ENCODE data around the gene CTDNEP1.
A peak's percentile ranks its signal among the peaks of the same experiment; 100 is the strongest.

CTDNEP1 gene

DNA sequence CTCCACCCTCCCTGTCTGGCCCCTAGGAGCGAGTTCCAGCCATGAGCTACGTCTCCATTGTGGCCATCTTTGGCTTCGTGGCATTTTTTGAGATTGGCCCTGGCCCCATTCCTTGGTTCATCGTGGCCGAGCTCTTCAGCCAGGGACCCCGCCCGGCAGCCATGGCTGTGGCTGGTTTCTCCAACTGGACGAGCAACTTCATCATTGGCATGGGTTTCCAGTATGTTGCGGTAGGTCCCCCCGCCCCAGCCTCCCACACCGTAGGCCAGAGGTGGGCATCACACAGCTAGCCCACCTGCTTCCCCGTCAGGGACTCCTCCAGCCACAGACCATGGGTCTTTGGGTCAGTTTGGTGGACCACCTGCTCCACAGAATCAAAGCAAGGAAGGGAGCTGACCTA lies 34.1 kb upstream of the CTDNEP1 start:
- Histone ChIP-seq H3K27me3 (ENCODE audit: control insufficient read depth, insufficient read depth, low read length) (no peaks in the 10 kb centered on the region), H3K4me1 (ENCODE audit: control insufficient read depth, insufficient read depth, low read length) (peaks cover 14% of the 10 kb centered on the region), H3K9ac (ENCODE audit: low read length) (no peak overlapping the region), H3K36me3 (ENCODE audit: control insufficient read depth, insufficient read depth, low read length) (peaks cover 8% of the 10 kb centered on the region), H3K4me3 (ENCODE audit: low read length) (no peak overlapping the region), H3K27ac (ENCODE audit: low read depth, low read length) (no peak overlapping the region)

DNA sequence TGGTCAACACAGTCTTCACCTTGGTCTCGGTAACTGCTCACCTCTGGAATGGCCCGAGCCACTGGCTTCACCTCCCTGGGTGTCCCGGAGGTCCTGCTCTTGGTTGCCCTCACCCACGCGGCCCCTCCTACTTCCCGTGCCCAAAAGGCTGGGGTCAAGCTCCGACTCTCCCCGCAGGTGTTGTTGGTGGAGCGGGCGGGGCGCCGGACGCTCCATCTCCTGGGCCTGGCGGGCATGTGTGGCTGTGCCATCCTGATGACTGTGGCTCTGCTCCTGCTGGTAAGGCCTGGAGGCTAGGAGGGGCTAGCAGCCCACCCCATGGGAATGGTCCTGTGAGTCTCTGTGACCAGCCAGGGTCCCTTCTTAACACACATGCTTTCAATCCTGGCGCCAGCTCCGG lies 33.4 kb upstream of the CTDNEP1 start:
- peaks cover 8% of the 10 kb centered on the region for H3K36me3 ChIP-seq (ENCODE audit: control insufficient read depth, insufficient read depth, low read length)
- no peak overlapping the region for H3K4me3 ChIP-seq (ENCODE audit: low read length)
- peaks cover 15% of the 10 kb centered on the region for H3K4me1 ChIP-seq (ENCODE audit: control insufficient read depth, insufficient read depth, low read length)
- no peak overlapping the region for H3K9ac ChIP-seq (ENCODE audit: low read length)
- H3K27me3 ChIP-seq (ENCODE audit: control insufficient read depth, insufficient read depth, low read length) = no peaks in the 10 kb centered on the region
- H3K27ac ChIP-seq (ENCODE audit: low read depth, low read length) = no peak overlapping the region

DNA sequence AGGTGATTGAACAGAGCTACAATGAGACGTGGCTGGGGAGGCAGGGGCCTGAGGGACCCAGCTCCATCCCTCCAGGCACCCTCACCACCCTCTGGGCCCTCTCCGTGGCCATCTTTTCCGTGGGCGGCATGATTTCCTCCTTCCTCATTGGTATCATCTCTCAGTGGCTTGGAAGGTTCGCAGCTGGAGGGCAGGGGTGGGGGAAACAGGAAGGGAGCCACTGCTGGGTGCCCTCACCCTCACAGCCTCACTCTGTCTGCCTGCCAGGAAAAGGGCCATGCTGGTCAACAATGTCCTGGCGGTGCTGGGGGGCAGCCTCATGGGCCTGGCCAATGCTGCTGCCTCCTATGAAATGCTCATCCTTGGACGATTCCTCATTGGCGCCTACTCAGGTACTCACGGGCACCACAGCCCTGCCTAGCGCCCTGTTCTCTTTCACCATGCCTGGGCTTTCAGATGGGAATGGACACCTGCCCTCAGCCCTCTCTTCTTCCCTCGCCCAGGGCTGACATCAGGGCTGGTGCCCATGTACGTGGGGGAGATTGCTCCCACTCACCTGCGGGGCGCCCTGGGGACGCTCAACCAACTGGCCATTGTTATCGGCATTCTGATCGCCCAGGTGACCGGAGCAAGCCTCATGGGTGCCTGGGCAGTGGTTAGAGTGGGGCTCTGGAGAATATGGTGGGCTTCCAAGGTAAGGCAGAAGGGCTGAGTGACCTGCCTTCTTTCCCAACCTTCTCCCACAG lies 32.1 kb upstream of the CTDNEP1 start:
- H3K27me3 ChIP-seq (ENCODE audit: control insufficient read depth, insufficient read depth, low read length) = no peaks in the 10 kb centered on the region
- H3K36me3 ChIP-seq (ENCODE audit: control insufficient read depth, insufficient read depth, low read length) = peaks cover 8% of the 10 kb centered on the region
- peak overlapping the region; percentile 94 for H3K27ac ChIP-seq (ENCODE audit: low read depth, low read length)
- H3K9ac ChIP-seq (ENCODE audit: low read length) = no peak overlapping the region
- peak overlapping the region; percentile 57 for H3K4me3 ChIP-seq (ENCODE audit: low read length)
- H3K4me1 ChIP-seq (ENCODE audit: control insufficient read depth, insufficient read depth, low read length) = peaks cover 15% of the 10 kb centered on the region

DNA sequence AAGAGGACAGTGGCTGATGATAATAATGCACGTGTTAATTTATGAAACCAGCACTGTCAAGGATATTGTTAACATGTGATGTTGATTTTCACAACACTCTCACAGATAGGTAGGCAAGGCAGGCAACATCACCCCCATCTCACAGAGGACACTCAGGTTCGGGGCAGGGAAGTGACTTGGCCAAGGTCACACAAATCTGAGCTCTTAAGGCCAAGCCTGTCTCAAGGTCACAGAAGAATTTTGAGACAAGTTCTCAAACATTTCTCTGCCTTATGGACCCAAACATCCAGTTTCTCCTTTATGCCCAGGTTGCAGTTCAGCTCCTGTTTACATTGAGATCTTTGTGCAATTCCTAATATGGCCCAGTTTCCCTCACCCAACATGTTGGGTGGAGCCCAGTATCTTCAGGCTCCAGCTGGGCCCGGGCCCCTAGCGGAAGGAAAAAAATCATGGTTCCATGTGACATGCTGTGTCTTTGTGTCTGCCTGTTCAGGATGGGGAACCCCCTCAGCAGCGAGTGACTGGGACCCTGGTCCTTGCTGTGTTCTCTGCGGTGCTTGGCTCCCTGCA lies 31.3 kb upstream of the CTDNEP1 start:
- peaks cover 8% of the 10 kb centered on the region for H3K36me3 ChIP-seq (ENCODE audit: control insufficient read depth, insufficient read depth, low read length)
- peak overlapping the region; percentile 57 for H3K4me3 ChIP-seq (ENCODE audit: low read length)
- peak overlapping the region; percentile 46 for H3K9ac ChIP-seq (ENCODE audit: low read length)
- no peaks in the 10 kb centered on the region for H3K27me3 ChIP-seq (ENCODE audit: control insufficient read depth, insufficient read depth, low read length)
- H3K27ac ChIP-seq (ENCODE audit: low read depth, low read length) = peak overlapping the region; percentile 94
- peaks cover 15% of the 10 kb centered on the region for H3K4me1 ChIP-seq (ENCODE audit: control insufficient read depth, insufficient read depth, low read length)

DNA sequence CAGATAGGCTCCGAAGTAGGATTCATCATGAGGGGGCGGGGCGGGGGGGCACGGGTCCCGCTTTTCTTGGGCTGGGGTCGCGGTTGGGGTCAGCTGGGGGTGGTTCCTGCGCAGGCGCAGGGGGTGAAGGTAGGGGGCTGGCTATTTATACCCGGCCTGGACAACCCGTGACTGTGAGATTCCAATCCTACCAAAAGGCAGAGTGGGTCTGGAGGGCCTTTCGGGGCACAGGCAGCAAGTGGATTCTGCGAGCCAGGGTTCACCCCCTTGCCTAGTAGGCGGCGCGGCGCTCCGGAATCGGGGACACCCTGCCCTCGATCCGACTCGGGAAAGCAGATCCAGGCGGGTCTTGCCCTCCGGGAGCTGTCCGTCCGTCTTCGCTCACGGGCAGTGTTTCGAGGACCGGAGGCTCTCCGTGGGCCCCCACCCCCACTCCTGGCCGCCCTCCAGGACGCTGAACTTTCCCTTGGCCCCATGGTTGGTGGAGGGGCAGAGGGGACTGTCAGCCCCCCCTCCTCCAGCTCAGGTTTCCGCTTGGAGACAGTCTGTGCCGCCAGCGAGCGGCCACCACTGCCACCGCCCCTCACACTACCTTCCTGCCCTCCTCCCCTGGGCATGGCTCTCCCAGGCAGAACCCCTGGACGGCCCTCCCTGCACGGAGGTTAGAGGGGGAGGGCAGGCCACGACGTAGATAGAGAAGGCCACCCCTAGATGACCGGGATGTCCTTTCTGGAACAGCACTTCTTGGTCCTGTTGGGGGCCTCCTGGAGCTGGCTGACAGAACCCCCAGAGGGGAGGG lies 30.6 kb upstream of the CTDNEP1 start:
- Histone ChIP-seq H3K4me1 (ENCODE audit: control insufficient read depth, insufficient read depth, low read length) (peaks cover 15% of the 10 kb centered on the region), H3K9ac (ENCODE audit: low read length) (peak overlapping the region; percentile 46), H3K27ac (ENCODE audit: low read depth, low read length) (peak overlapping the region; percentile 94), H3K36me3 (ENCODE audit: control insufficient read depth, insufficient read depth, low read length) (peaks cover 6% of the 10 kb centered on the region), H3K27me3 (ENCODE audit: control insufficient read depth, insufficient read depth, low read length) (no peaks in the 10 kb centered on the region), H3K4me3 (ENCODE audit: low read length) (peak overlapping the region; percentile 57)

DNA sequence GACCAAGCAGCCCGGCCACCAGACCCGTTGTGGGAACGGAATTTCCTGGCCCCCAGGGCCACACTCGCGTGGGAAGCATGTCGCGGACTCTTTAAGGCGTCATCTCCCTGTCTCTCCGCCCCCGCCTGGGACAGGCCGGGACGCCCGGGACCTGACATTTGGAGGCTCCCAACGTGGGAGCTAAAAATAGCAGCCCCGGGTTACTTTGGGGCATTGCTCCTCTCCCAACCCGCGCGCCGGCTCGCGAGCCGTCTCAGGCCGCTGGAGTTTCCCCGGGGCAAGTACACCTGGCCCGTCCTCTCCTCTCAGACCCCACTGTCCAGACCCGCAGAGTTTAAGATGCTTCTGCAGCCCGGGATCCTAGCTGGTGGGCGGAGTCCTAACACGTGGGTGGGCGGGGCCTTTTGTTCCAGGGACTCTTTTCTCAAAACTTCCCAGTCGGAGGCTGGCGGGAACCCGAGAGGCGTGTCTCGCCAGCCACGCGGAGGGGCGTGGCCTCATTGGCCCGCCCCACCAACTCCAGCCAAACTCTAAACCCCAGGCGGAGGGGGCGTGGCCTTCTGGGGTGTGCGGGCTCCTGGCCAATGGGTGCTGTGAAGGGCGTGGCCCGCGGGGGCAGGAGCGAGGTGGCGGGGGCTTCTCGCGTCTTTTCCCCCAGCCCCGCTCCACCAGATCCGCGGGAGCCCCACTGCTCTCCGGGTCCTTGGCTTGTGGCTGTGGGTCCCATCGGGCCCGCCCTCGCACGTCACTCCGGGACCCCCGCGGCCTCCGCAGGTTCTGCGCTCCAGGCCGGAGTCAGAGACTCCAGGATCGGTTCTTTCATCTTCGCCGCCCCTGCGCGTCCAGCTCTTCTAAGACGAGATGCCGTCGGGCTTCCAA lies 29.8 kb upstream of the CTDNEP1 start, which contains the start of gene SLC2A4:
Gene SLC2A4, plus strand, starts transcription at position 645 of the 879 bp plus-strand sequence. Its CDS starts 217 bp downstream, at position 862.
- Histone ChIP-seq H3K27me3 (ENCODE audit: control insufficient read depth, insufficient read depth, low read length) (no peaks in the 10 kb centered on the region), H3K4me3 (ENCODE audit: low read length) (peak within 1 kb of the TSS; percentile 69), H3K9ac (ENCODE audit: low read length) (peak within 1 kb of the TSS; percentile 46), H3K4me1 (ENCODE audit: control insufficient read depth, insufficient read depth, low read length) (peaks cover 15% of the 10 kb centered on the region), H3K27ac (ENCODE audit: low read depth, low read length) (peak within 1 kb of the TSS; percentile 94), H3K36me3 (ENCODE audit: control insufficient read depth, insufficient read depth, low read length) (peaks cover 6% of the 10 kb centered on the region)

DNA sequence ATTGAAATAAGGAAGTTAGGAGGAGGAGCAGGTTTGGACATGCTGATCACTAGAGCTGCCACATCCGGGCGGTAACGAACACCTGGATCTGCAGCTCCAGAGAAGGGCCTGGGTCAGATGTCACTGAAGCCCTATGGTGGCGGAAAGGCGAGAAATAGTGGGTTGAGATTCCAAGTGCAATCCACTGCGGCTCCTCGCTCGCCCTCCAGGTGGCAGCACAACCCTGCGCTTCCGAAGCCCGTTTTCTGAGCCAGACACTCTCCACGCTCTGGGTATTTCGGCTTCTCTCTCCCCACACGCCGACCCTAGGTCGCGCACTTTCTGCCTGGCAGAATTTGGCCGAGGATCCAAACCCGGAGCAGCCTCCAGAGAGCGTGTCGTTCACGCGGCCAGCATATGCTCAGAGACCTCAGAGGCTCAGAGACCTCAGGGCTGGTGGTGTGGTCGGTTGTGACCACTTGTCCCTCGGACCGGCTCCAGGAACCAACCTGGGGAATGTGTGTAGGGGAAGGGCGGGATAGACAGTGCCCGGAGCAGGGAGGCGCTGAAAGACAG lies 29.1 kb upstream of the CTDNEP1 start:
- H3K36me3 ChIP-seq (ENCODE audit: control insufficient read depth, insufficient read depth, low read length) = peaks cover 6% of the 10 kb centered on the region
- H3K4me3 ChIP-seq (ENCODE audit: low read length) = peak overlapping the region; percentile 69
- H3K9ac ChIP-seq (ENCODE audit: low read length) = peak overlapping the region; percentile 6
- peak overlapping the region; percentile 81 for H3K27ac ChIP-seq (ENCODE audit: low read depth, low read length)
- H3K27me3 ChIP-seq (ENCODE audit: control insufficient read depth, insufficient read depth, low read length) = no peaks in the 10 kb centered on the region
- H3K4me1 ChIP-seq (ENCODE audit: control insufficient read depth, insufficient read depth, low read length) = peaks cover 15% of the 10 kb centered on the region

DNA sequence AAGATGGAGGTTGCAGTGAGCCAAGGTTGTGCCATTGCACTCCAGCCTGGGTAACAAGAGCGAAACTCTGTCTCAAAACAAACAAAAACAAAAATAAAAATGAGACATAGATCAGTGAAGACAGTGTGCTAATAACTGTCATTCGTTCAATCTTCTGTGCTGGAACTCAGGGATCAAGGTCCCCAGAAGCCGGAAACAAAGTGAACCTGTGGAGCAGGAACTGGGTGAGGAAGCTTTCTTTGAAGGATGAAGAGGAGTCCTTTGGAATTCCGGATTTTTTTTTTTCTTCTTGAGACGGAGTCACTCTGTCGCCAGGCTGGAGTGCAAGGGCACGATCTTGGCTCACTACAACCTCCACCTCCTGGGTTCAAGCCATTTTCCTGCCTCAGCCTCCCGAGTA lies 27.9 kb upstream of the CTDNEP1 start:
- Histone ChIP-seq H3K4me3 (ENCODE audit: low read length) (no peak overlapping the region), H3K27ac (ENCODE audit: low read depth, low read length) (no peak overlapping the region), H3K36me3 (ENCODE audit: control insufficient read depth, insufficient read depth, low read length) (peaks cover 2% of the 10 kb centered on the region), H3K9ac (ENCODE audit: low read length) (no peak overlapping the region), H3K27me3 (ENCODE audit: control insufficient read depth, insufficient read depth, low read length) (no peaks in the 10 kb centered on the region), H3K4me1 (ENCODE audit: control insufficient read depth, insufficient read depth, low read length) (peaks cover 15% of the 10 kb centered on the region)

DNA sequence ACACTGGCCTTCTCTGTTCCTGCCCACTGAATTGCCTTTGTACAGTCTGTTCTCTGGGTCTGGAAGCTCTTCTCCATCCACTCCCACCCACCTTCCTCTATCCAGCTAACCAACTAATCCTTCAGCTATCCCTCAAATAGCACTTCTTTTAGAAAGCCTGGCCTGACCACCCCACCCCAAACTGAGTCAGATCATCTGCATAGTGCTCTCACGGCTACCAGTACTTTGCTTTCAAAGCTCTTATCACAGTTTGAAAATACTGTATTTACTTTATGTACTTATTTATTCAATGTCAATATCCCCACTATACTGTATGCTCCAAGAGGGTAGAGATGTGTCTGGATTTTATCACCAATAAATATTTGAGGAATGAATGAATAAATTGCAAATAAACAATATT lies 15.2 kb upstream of the CTDNEP1 start:
- H3K4me1 ChIP-seq (ENCODE audit: control insufficient read depth, insufficient read depth, low read length) = no peaks in the 10 kb centered on the region
- H3K27ac ChIP-seq (ENCODE audit: low read depth, low read length) = no peak overlapping the region
- H3K4me3 ChIP-seq (ENCODE audit: low read length) = no peak overlapping the region
- H3K36me3 ChIP-seq (ENCODE audit: control insufficient read depth, insufficient read depth, low read length) = no peaks in the 10 kb centered on the region
- H3K27me3 ChIP-seq (ENCODE audit: control insufficient read depth, insufficient read depth, low read length) = peaks cover 9% of the 10 kb centered on the region
- H3K9ac ChIP-seq (ENCODE audit: low read length) = no peak overlapping the region

DNA sequence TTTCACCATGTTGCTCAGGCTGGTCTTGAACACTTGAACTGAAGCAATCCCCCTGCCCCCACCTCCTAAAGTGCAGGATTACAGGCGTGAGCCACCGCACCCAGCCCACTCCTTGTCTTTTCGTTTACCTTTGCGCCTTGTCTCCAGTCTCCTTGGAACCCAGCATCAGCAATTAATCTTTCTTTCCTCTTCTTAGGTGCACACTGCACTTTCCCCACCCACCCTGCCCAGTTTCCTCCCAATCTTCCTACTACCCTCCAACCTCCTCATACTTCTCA lies 12.2 kb upstream of the CTDNEP1 start:
- Histone ChIP-seq H3K27me3 (ENCODE audit: control insufficient read depth, insufficient read depth, low read length) (peaks cover 12% of the 10 kb centered on the region), H3K4me3 (ENCODE audit: low read length) (peak overlapping the region; percentile 55), H3K4me1 (ENCODE audit: control insufficient read depth, insufficient read depth, low read length) (no peaks in the 10 kb centered on the region), H3K27ac (ENCODE audit: low read depth, low read length) (no peak overlapping the region), H3K9ac (ENCODE audit: low read length) (no peak overlapping the region), H3K36me3 (ENCODE audit: control insufficient read depth, insufficient read depth, low read length) (peaks cover 2% of the 10 kb centered on the region)

DNA sequence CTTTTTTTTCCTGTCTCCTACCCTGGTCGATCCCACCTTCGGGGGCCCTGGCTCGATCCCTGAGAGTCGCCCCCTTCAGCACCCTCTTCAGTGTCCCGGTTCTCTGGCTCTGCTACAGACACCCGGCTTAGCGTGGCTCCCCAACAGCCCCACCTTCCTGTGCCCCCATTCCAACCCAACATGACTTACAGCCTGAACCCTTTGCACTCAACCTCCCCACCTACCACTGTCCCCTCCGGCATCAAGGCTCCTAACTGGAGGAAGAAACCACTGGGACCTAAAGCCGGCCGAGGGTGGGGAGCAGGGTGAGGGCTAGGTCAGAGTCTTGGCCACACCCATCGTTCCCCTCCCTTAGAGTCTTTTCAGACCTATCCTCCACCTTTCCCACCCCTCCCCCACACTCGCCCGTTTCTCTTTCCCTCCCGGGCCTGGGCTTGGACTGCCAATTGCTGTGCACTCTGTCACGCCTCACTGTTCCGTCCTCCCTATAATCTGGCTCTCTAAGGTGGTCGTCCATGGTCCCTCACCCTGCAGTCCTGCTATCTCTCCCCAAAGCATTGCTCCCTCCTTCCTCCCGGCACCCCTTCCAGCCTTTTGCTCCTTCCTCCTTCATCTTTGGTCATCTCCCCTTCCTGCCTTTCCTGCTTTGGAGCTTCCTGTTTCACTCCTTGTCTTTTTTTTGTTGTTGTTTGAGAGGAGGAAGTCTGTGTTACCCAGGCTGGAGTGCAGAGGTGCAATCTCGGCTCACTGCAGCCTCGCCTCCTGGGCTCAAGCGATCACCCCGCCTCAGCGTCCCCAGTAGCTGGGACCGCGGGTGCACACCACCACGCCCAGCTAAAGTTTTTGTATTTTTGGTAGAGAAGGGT lies 11.6 kb upstream of the CTDNEP1 start:
- Histone ChIP-seq H3K4me3 (ENCODE audit: low read length) (peak overlapping the region; percentile 55), H3K36me3 (ENCODE audit: control insufficient read depth, insufficient read depth, low read length) (peaks cover 5% of the 10 kb centered on the region), H3K4me1 (ENCODE audit: control insufficient read depth, insufficient read depth, low read length) (no peaks in the 10 kb centered on the region), H3K27ac (ENCODE audit: low read depth, low read length) (no peak overlapping the region), H3K27me3 (ENCODE audit: control insufficient read depth, insufficient read depth, low read length) (peaks cover 12% of the 10 kb centered on the region), H3K9ac (ENCODE audit: low read length) (peak overlapping the region; percentile 84)

Data from rectal smooth muscle tissue (tissue), 1 donor.